ENCODE results near the gene A2M. TPM values are rescaled to one million over a fixed set of nuclear protein-coding genes. Genes with fewer than 3 reads are reported as not detected.
A peak's percentile ranks its signal among the peaks of the same experiment; 100 is the strongest.

Gene A2M
- total and polyA plus RNA-seq, 2 of the 13 experiments (the other 11 are each of a cell fraction or from before 2014, with no cell fraction given) = 2,807 to 6,551 TPM

DNA sequence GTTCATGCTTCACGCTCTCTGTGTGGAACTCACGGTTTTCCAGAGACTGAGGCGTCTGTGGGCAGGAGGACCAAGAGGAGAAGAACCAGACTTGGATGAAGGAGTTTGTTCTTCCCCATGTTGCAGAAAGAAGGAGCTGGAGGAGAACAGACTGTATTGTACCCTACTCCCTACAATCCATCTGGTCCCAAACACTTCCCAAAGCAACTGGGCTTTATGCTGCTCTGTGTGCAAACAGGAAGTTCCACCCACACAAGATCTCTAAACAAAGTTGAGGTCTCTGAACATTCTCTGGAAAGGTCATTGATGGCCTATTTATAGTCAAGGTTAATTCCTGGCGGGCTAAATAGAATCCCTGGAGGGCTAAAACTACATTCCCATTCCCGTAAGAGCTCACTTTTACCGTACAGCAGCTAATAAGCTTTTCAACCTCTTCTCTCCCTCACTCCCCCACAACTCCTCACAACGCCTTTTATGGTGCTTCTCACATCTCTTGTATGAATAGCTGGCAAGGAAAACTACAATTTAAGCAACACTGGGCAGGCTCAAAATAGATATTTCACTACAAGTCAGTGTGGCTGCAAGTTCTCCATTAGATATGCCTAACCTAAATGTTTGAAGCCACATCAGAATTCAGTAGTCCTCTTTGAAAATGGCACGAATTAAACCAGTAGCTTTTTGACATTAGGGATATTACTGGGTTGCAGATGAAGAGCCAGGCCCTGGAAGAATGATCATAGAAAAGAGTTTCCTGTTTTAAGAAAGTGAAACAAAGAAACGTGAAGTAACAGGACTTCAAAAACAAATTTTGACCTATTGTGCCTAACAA, at the start of gene A2M (continued):
- TF ChIP-seq MXI1 (IDR thresholded peaks at IDR 0.05; ENCODE audit: borderline replicate concordance, low read depth, low read length) (peak; percentile 58; the same call in 1 of the 3 replicates), ZBTB43 (CRISPR knock-in tag; conservative IDR thresholded peaks at IDR 0.05) (no peak; the same call in 1 of the 2 replicates), SOX13 (IDR thresholded peaks at IDR 0.05) (peak; percentile 72), SOX13 (CRISPR knock-in tag; conservative IDR thresholded peaks at IDR 0.05 in 1 of 2, IDR thresholded peaks at IDR 0.05 in 1 of 2) (peak; percentile 30 to 92; a peak in 2 of 4 replicates), CEBPB (IDR thresholded peaks at IDR 0.05; ENCODE audit: borderline replicate concordance, low read depth, low read length) (no peak), GLI4 (CRISPR knock-in tag; IDR thresholded peaks at IDR 0.05; ENCODE audit: borderline replicate concordance) (no peak), ZKSCAN5 (CRISPR knock-in tag; IDR thresholded peaks at IDR 0.05) (no peak), BCL6 (CRISPR knock-in tag; IDR thresholded peaks at IDR 0.05) (peak; percentile 99), ZBTB33 (CRISPR knock-in tag; IDR thresholded peaks at IDR 0.05) (peak; percentile 39), GATAD2A (CRISPR knock-in tag; IDR thresholded peaks at IDR 0.05) (peak; percentile 91), KLF15 (CRISPR knock-in tag; IDR thresholded peaks at IDR 0.05; ENCODE audit: borderline replicate concordance) (no peak), ZNF12 (CRISPR knock-in tag; IDR thresholded peaks at IDR 0.05) (peak; percentile 75; the same call in 1 of the 2 replicates), ZNF75D (CRISPR knock-in tag; IDR thresholded peaks at IDR 0.05; ENCODE audit: borderline replicate concordance) (no peak), RBM39 (IDR thresholded peaks at IDR 0.05; ENCODE audit: low read depth, low read length, poor library complexity, severe bottlenecking) (no peak), HOXA9 (CRISPR knock-in tag; IDR thresholded peaks at IDR 0.05; ENCODE audit: borderline replicate concordance) (no peak), ZFP90 (CRISPR knock-in tag; IDR thresholded peaks at IDR 0.05; ENCODE audit: borderline replicate concordance) (peak; percentile 41; the same call in 1 of the 2 replicates), ZNF432 (CRISPR knock-in tag; IDR thresholded peaks at IDR 0.05; ENCODE audit: borderline replicate concordance) (no peak), TCF7 (IDR thresholded peaks at IDR 0.05; ENCODE audit: low read depth) (peak; percentile 77), XRCC5 (optimal IDR thresholded peaks at IDR 0.05; ENCODE audit: low read length) (peak; percentile 29), SIX1 (CRISPR knock-in tag; IDR thresholded peaks at IDR 0.05; ENCODE audit: borderline replicate concordance) (peak; percentile 69)
- TF ChIP-seq, protein P1, sequence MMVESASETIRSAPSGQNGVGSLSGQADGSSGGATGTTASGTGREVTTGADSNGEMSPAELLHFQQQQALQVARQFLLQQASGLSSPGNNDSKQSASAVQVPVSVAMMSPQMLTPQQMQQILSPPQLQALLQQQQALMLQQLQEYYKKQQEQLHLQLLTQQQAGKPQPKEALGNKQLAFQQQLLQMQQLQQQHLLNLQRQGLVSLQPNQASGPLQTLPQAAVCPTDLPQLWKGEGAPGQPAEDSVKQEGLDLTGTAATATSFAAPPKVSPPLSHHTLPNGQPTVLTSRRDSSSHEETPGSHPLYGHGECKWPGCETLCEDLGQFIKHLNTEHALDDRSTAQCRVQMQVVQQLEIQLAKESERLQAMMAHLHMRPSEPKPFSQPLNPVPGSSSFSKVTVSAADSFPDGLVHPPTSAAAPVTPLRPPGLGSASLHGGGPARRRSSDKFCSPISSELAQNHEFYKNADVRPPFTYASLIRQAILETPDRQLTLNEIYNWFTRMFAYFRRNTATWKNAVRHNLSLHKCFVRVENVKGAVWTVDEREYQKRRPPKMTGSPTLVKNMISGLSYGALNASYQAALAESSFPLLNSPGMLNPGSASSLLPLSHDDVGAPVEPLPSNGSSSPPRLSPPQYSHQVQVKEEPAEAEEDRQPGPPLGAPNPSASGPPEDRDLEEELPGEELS (CRISPR knock-in tag; IDR thresholded peaks at IDR 0.05) = peak; percentile 97
- TF ChIP-seq, protein P2, sequence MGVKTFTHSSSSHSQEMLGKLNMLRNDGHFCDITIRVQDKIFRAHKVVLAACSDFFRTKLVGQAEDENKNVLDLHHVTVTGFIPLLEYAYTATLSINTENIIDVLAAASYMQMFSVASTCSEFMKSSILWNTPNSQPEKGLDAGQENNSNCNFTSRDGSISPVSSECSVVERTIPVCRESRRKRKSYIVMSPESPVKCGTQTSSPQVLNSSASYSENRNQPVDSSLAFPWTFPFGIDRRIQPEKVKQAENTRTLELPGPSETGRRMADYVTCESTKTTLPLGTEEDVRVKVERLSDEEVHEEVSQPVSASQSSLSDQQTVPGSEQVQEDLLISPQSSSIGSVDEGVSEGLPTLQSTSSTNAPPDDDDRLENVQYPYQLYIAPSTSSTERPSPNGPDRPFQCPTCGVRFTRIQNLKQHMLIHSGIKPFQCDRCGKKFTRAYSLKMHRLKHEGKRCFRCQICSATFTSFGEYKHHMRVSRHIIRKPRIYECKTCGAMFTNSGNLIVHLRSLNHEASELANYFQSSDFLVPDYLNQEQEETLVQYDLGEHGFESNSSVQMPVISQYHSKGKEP (CRISPR knock-in tag; IDR thresholded peaks at IDR 0.05) = peak; percentile 79; the same call in 1 of the 2 replicates

Data from HepG2 (cell line).